Trophoblast cell (in vitro differentiated cells and primary cell): ENCODE results near the gene CCDC197.

Experiments used
- DNase-seq, 2 donors: peaks; one replicate each; pipeline ENCODE4 v3.0.0-alpha.2; 2016
- H2AFZ ChIP-seq: 2 replicates; pipeline ENCODE4 v1.6.1; 2013; ENCODE audit warnings: low read length, moderate library complexity, mild to moderate bottlenecking; ENCODE audit not compliant: insufficient read depth, poor library complexity
- H2AK5ac ChIP-seq: 2 replicates; pipeline ENCODE4 v1.6.1; 2013; ENCODE audit warnings: mild to moderate bottlenecking, low read length
- H2BK120ac ChIP-seq: 2 replicates; pipeline ENCODE4 v1.6.1; 2013; ENCODE audit warnings: low read length, mild to moderate bottlenecking, moderate library complexity; ENCODE audit not compliant: insufficient read depth, poor library complexity
- H2BK12ac ChIP-seq: 2 replicates; pipeline ENCODE4 v1.6.1; 2013; ENCODE audit warnings: mild to moderate bottlenecking, low read length, moderate library complexity
- H2BK5ac ChIP-seq: 2 replicates; pipeline ENCODE4 v1.6.1; 2013; ENCODE audit warnings: low read length, low read depth, moderate library complexity, mild to moderate bottlenecking; ENCODE audit not compliant: poor library complexity
- H3K14ac ChIP-seq: 2 replicates; pipeline ENCODE4 v1.6.1; 2013; ENCODE audit warnings: mild to moderate bottlenecking, low read length
- H3K18ac ChIP-seq: 2 replicates; pipeline ENCODE4 v1.6.1; 2013; ENCODE audit warnings: mild to moderate bottlenecking, low read length
- H3K23ac ChIP-seq: 2 replicates; pipeline ENCODE4 v1.6.1; 2013; ENCODE audit warnings: low read length
- H3K27ac ChIP-seq: 2 replicates; pipeline ENCODE4 v1.5.1; 2013; ENCODE audit warnings: low read depth, mild to moderate bottlenecking, inconsistent platforms, low read length, moderate library complexity
- H3K27me3 ChIP-seq: 2 replicates; pipeline ENCODE4 v1.6.1; 2013; ENCODE audit warnings: inconsistent platforms, mild to moderate bottlenecking, low read length, moderate library complexity; ENCODE audit not compliant: insufficient read depth
- H3K36me3 ChIP-seq, 2 experiments: 1 replicate in 1 of 2; 2 replicates in 1 of 2; pipeline ENCODE4 v1.6.1; 2013; ENCODE audit warnings: low read length in 2 of 2, mild to moderate bottlenecking in 2 of 2, moderate library complexity in 1 of 2; ENCODE audit not compliant: insufficient read depth in 2 of 2, control insufficient read depth in 1 of 2
- H3K4ac ChIP-seq: 2 replicates; pipeline ENCODE4 v1.6.1; 2013; ENCODE audit warnings: low read depth, mild to moderate bottlenecking, low read length, moderate library complexity
- H3K4me1 ChIP-seq, 2 experiments: 1 replicate in 1 of 2; 2 replicates in 1 of 2; pipeline ENCODE4 v1.6.1; 2013; ENCODE audit warnings: low read length in 2 of 2, mild to moderate bottlenecking in 2 of 2, moderate library complexity in 1 of 2; ENCODE audit not compliant: insufficient read depth in 2 of 2, control insufficient read depth in 1 of 2
- H3K4me2 ChIP-seq: 2 replicates; pipeline ENCODE4 v1.6.1; 2013; ENCODE audit warnings: inconsistent platforms, mild to moderate bottlenecking, low read length, moderate library complexity
- H3K4me3 ChIP-seq: 2 replicates; pipeline ENCODE4 v1.5.1; 2013; ENCODE audit warnings: mild to moderate bottlenecking, low read depth, low read length, inconsistent platforms
- H3K79me1 ChIP-seq: one replicate; pipeline ENCODE4 v1.6.1; 2013; ENCODE audit warnings: low read length
- H3K79me2 ChIP-seq: 2 replicates; pipeline ENCODE4 v1.6.1; 2013; ENCODE audit warnings: low read length, mild to moderate bottlenecking; ENCODE audit not compliant: control insufficient read depth, insufficient read depth, poor library complexity
- H3K9ac ChIP-seq: 2 replicates; pipeline ENCODE4 v1.6.1; 2013; ENCODE audit warnings: mild to moderate bottlenecking, low read length
- H3K9me3 ChIP-seq: 2 replicates; pipeline ENCODE4 v1.6.1; 2013; ENCODE audit warnings: low read depth, mild to moderate bottlenecking, control low read depth, inconsistent platforms, low read length; ENCODE audit not compliant: insufficient read depth
- H4K12ac ChIP-seq: 2 replicates; pipeline ENCODE4 v1.6.1; 2013; ENCODE audit warnings: low read depth, mild to moderate bottlenecking, low read length, moderate library complexity
- H4K8ac ChIP-seq: 2 replicates; pipeline ENCODE4 v1.6.1; 2013; ENCODE audit warnings: low read depth, mild to moderate bottlenecking, low read length, moderate library complexity
- H4K91ac ChIP-seq: one replicate; pipeline ENCODE4 v1.6.1; 2013; ENCODE audit warnings: low read depth, mild to moderate bottlenecking, low read length, moderate library complexity
- WGBS: extraction: QIAGEN DNeasy Blood & Tissue Kit; methylation state at CpG from one replicate; pipeline ENCODE4 v1.1.7; 2013; ENCODE audit warnings: missing lambda C conversion rate; ENCODE audit not compliant: insufficient read length, insufficient coverage; ENCODE audit errors: extremely low coverage; 5-methylcytosine and 5-hydroxymethylcytosine counted together

The CCDC197 gene

GRCh38 chr14:93967637-93968250 is 29.4 kb upstream of the CCDC197 start:
- Histone ChIP-seq H3K23ac (no peak overlapping the region), H4K8ac (no peak overlapping the region), H2AK5ac (no peak overlapping the region), H3K14ac (no peak overlapping the region), H3K4me3 (no peak overlapping the region), H3K27ac (no peak overlapping the region), H2BK120ac (no peak overlapping the region), H4K12ac (no peak overlapping the region), H4K91ac (no peak overlapping the region), H2BK5ac (no peak overlapping the region), H3K79me1 (no peaks in the 10 kb centered on the region), H3K79me2 (no peaks in the 10 kb centered on the region), H3K18ac (no peak overlapping the region), H3K36me3 (no peaks in the 10 kb centered on the region), H2AFZ (no peak overlapping the region), H3K9me3 (no peaks in the 10 kb centered on the region), H3K9ac (no peak overlapping the region), H3K4ac (no peak overlapping the region), H2BK12ac (no peak overlapping the region), H3K27me3 (no peaks in the 10 kb centered on the region), H3K4me1 (peaks cover 0 to 3% of the 10 kb centered on the region in 2 experiments), H3K4me2 (no peak overlapping the region)
- WGBS = no CpG with 5 or more reads among the region's 10 CpGs
- no peak for DNase-seq

- Histone ChIP-seq H3K79me2 (no peaks in the 10 kb centered on the region), H3K14ac (no peak overlapping the region)
These were observed 27.8 kb upstream of the CCDC197 start for GRCh38 chr14:93969082-93969828.

DNA sequence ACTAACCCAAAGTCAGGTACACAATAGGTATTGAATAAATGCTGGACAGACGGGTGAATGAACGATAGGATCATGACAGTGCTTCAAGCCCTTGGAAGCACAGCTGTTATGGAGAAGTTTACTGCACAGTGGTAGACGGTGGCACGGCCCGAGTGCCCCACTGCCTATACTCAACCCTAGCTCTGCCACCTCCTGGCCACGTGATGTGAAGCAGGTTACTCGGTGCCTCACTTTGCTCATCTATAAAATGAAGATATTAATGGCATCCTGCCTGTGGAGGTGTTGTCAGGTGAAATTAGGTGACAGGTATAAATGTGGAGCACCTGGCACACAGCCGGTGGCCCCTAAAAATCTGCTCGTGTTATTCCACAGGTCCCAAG is 26.5 kb upstream of the CCDC197 start:
- Histone ChIP-seq H3K4me3 (no peak overlapping the region), H3K79me2 (no peaks in the 10 kb centered on the region), H4K8ac (no peak overlapping the region), H3K9ac (no peak overlapping the region), H2BK5ac (no peak overlapping the region), H3K79me1 (no peaks in the 10 kb centered on the region), H4K91ac (no peak overlapping the region), H3K18ac (no peak overlapping the region), H3K4ac (no peak overlapping the region), H3K23ac (no peak overlapping the region), H2AK5ac (no peak overlapping the region), H3K27ac (no peak overlapping the region), H3K27me3 (no peaks in the 10 kb centered on the region), H3K4me2 (no peak overlapping the region), H3K36me3 (no peaks in the 10 kb centered on the region), H4K12ac (no peak overlapping the region), H3K14ac (no peak overlapping the region), H2BK120ac (no peak overlapping the region), H3K9me3 (no peaks in the 10 kb centered on the region), H3K4me1 (no peaks in the 10 kb centered on the region), H2AFZ (no peak overlapping the region), H2BK12ac (no peak overlapping the region)
- DNase-seq = no peak
- WGBS = no CpG with 5 or more reads among the region's 9 CpGs

More at GRCh38 chr14:93969082-93969828, 27.8 kb upstream of the CCDC197 start:
- Histone ChIP-seq H3K4me3 (no peak overlapping the region), H2BK120ac (no peak overlapping the region), H3K4ac (no peak overlapping the region), H3K27ac (no peak overlapping the region), H4K8ac (no peak overlapping the region), H3K9me3 (no peaks in the 10 kb centered on the region), H4K91ac (no peak overlapping the region), H3K18ac (no peak overlapping the region), H3K27me3 (no peaks in the 10 kb centered on the region), H2BK12ac (no peak overlapping the region), H3K23ac (no peak overlapping the region), H3K79me1 (no peaks in the 10 kb centered on the region), H2BK5ac (no peak overlapping the region), H2AK5ac (no peak overlapping the region), H2AFZ (no peak overlapping the region), H3K36me3 (no peaks in the 10 kb centered on the region), H3K4me1 (no peaks in the 10 kb centered on the region), H3K4me2 (no peak overlapping the region), H3K9ac (no peak overlapping the region), H4K12ac (no peak overlapping the region)
- WGBS = no CpG with 5 or more reads among the region's 12 CpGs
- DNase-seq = no peak

- no peak overlapping the region for H3K23ac ChIP-seq
- no peak overlapping the region for H4K12ac ChIP-seq
- no peak overlapping the region for H3K4ac ChIP-seq
- H3K79me2 ChIP-seq = no peaks in the 10 kb centered on the region
- H2BK5ac ChIP-seq = no peak overlapping the region
- DNase-seq = peak in 1 of 2 donors; percentile 15
- no peaks in the 10 kb centered on the region for H3K79me1 ChIP-seq
- WGBS = no CpG with 5 or more reads among the region's 15 CpGs
- H3K18ac ChIP-seq = no peak overlapping the region
- H4K8ac ChIP-seq = no peak overlapping the region
- H3K4me2 ChIP-seq = no peak overlapping the region
- H3K9ac ChIP-seq = no peak overlapping the region
- H3K27me3 ChIP-seq = no peaks in the 10 kb centered on the region
- no peak overlapping the region for H2AFZ ChIP-seq
- H2BK12ac ChIP-seq = no peak overlapping the region
- no peaks in the 10 kb centered on the region for H3K36me3 ChIP-seq
- H4K91ac ChIP-seq = no peak overlapping the region
- no peak overlapping the region for H3K27ac ChIP-seq
- no peak overlapping the region for H2BK120ac ChIP-seq
- no peaks in the 10 kb centered on the region for H3K9me3 ChIP-seq
- no peak overlapping the region for H3K4me3 ChIP-seq
- H3K4me1 ChIP-seq = no peaks in the 10 kb centered on the region
- H3K14ac ChIP-seq = no peak overlapping the region
- no peak overlapping the region for H2AK5ac ChIP-seq
These were observed 26.0 kb upstream of the CCDC197 start for GRCh38 chr14:93970965-93971634.
